ENCODE results near the gene CCR3.
A peak's percentile ranks its signal among the peaks of the same experiment; 100 is the strongest.

The CCR3 gene

DNA sequence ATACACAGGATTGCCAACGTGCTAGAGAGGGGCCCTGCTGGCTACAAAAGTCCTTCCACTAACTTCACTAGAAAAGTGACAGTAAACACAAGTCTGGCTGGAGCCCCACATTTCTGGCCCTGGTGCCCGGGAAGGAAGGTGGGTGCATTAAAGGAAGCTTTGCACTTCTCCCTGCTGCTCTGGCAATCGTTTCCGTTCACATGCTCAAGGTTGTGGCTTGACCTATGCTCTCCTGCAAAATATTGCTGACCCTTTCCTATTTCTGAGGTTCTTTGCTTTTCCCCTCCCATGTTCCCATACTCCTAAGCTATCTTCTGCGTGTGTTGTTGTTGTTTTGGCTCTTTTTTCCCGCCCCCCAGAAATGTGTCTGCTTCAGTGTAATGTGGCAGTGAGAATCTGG, 9.1 kb upstream of the CCR3 start:
- no peak for DNase-seq (ENCODE audit: low read depth)
- H3K4me3 ChIP-seq (ENCODE audit: low read length): no peak overlapping the region
- TF ChIP-seq CTCF (IDR thresholded peaks at IDR 0.05; ENCODE audit: insufficient read depth, low read depth, low read length, missing control alignments): no peak

DNA sequence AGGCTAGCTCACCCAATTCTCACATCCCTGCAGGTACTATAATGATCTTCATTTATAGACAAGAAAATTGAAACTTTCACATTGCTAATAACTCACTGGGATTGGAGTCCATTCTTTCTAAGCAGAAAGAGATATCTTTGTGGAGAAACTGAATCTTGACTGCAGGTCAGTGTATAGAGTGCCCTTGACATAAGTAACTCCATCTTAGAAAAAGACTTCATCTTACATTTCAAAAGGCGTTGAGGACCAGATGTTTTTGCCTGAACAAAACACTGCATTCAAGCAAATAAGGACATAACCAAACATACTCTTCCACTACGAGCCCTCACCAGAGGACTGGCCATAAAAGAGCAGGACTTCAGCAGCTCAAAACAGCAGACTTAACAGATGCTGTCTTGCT, 6.8 kb upstream of the CCR3 start:
- H3K4me3 ChIP-seq (ENCODE audit: low read length): no peak overlapping the region
- no peak for DNase-seq (ENCODE audit: low read depth)
- TF ChIP-seq CTCF (IDR thresholded peaks at IDR 0.05; ENCODE audit: insufficient read depth, low read depth, low read length, missing control alignments): no peak

GRCh38 chr3:46236294-46237054, 5.8 kb upstream of the CCR3 start:
- no peak for DNase-seq (ENCODE audit: low read depth)
- no peak overlapping the region for H3K4me3 ChIP-seq (ENCODE audit: low read length)
- no peak for TF ChIP-seq CTCF (IDR thresholded peaks at IDR 0.05; ENCODE audit: insufficient read depth, low read depth, low read length, missing control alignments)

DNA sequence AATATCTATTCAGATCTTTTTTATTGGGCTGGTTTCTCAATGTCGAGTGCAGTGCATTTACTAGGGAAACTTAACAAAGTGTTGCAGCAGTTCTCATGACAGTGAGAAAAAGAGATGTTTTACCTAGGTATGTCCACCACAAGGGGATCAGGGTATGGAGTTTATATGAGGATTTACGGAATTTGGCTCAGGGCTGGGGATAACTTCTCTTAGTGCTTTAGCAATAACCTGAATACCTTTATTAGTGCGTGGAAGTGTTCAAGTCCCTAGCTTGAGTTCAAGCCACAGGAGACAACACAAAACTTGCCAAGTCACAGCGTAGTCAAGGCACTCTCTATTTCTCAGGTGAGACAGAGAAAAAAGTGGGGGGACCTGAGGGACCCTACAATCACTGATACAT, 3.9 kb upstream of the CCR3 start:
- no peak overlapping the region for H3K4me3 ChIP-seq (ENCODE audit: low read length)
- TF ChIP-seq CTCF (IDR thresholded peaks at IDR 0.05; ENCODE audit: insufficient read depth, low read depth, low read length, missing control alignments): no peak
- DNase-seq (ENCODE audit: low read depth): no peak

DNA sequence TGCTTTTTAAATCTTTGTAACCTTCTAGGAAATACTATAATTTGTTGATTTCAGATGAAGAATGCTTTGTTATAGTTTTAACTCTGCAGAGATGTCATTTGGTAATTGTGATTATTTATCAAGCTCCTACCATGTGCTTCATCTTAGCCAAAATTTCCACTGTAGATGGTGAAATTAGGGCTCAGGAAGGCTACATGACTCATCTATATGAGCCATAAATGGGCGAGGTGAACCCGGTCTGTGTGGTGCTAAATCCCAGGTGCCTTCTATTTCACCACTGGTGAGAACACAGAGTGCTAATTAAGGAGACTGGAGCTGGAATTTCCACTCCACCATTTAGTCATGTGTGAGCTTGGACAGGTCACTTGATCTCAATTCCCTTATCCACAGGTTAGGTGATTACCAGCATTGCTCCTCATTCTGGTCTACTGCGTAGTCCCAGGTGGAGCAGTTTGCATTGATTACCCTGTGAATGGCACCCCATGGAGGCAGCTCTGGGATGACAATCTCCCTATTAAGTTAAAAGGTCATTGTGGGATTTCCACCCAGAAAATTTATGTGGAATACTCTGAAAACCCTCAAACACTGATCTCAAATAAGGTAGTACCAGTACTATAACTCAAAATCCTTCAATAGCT, 2.8 kb upstream of the CCR3 start:
- DNase-seq (ENCODE audit: low read depth): peak; percentile 80
- H3K4me3 ChIP-seq (ENCODE audit: low read length): no peak overlapping the region
- no peak for TF ChIP-seq CTCF (IDR thresholded peaks at IDR 0.05; ENCODE audit: insufficient read depth, low read depth, low read length, missing control alignments)

DNA sequence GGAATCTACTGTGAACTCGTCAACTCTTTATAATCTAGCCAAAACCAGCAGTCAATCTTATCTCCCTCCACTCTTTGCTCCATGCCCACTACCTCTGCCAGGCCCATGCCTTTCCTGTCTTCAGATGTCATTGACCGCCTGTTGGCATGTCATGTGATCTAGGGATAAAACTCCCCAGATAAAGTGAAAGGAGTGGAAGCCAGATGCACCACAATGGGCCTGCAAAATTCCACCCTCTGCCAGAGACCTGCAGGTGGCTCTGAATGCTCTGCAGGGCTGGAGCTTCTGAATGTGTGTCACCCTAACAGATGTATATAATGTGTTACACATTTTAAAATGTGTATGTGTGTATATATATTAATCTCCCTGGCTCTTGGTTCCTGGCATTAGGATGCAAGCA, 2.3 kb upstream of the CCR3 start:
- no peak for DNase-seq (ENCODE audit: low read depth)
- no peak for TF ChIP-seq CTCF (IDR thresholded peaks at IDR 0.05; ENCODE audit: insufficient read depth, low read depth, low read length, missing control alignments)
- no peak overlapping the region for H3K4me3 ChIP-seq (ENCODE audit: low read length)

DNA sequence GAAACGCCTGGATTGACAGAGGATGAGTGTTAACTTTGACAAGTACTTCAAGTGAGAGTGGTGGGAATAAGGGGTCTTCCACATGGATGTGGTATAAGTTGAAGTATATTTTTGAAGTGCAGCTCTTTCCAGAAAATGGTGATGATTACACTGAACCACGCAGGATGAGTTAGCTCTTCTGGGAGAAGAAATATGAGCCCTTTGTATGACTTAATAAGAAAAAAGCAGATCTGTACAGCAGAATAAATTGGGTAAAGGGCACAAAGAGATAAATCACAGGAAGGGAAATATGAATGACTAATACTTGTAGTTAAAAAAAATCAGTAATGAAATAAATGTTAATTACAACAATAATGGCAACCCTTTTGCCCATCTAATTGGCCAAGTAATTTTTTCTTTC, 1.3 kb downstream of the CCR3 start:
- TF ChIP-seq CTCF (IDR thresholded peaks at IDR 0.05; ENCODE audit: insufficient read depth, low read depth, low read length, missing control alignments): no peak
- DNase-seq (ENCODE audit: low read depth): no peak
- H3K4me3 ChIP-seq (ENCODE audit: low read length): no peak overlapping the region

Measured in epithelial cell of esophagus (primary cell).